Stimulated activated CD8-positive, alpha-beta memory T cell treated with anti-CD3 and anti-CD28 coated beads, Interleukin-15, amount 100 ng/mL, for 48 hours (primary cell): ENCODE measurements around the gene CCDC92.

Experiments used
- DNase-seq, 2 donors: peaks; one replicate each; pipeline ENCODE4 v3.0.0-alpha.2; 2020; ENCODE audit warnings: low read depth in 2 of 2

Gene CCDC92

DNA sequence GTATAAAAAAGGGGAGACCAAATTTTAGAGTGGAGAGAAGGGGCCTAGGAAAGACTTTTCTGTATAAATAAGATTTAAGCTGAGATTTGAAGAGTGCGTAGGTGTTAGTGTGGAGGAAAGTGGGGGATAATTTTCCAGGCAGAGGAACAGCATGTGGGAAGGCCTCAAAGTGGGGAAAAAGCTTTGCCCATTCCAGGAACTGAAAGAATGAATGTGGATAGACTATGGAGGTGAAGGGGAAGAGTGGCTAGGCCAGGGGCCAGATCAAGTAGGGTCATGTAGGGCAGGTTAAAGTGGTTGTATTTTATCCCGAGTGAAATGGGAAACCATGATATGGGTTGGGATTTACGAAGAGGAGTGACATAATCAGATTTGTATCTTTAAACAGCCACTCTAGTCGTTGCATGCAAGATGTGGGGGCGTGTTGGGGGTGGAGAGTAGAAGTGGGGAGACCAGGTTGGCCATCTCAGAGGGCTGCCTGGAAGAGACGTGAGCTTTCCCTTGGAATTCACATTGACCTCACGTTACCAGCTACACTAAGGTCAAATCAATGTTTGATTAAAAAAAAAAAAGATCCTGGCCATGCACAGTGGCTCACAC lies 3.7 kb upstream of the CCDC92 start:
- no peak for DNase-seq

DNA sequence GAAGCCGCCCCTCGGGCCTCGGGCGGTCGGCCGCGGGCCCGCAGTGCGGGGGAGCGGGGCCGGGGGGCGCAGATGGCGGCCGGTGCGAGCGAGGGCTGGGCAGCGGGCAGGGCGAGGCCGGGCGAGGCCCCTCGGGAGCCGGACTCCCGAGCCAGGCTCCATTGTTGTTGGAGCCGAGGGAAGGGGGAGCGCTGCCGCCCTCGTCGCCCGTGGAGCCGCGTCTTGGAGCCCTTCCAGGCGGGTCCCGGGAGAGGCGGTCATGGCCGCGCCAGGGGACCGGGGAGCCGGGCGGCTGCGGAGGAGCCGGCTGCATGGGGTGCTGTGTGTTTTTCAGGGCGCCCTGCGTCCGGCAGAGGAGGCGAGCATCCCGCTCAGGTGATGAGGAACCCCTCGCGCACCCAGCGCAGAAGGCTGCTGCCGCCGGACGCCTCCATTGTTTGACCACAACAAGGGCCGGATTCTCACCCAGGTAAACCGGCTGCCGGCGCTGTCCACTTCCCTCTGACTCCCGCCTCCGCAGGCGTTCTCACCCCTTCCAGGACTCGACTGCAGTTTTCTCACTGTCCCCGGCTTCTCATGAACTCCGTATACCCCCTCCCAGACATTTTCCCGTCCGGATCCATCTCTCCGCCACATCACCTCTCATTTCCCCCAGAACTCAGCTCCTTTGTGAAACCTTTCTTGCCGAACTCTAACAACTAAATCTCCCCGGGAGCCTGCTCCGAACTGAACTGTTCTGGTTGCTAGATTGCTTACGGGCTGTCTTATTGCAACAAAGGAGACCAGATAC lies 1.1 kb upstream of the CCDC92 start:
- DNase-seq, result no peak

DNA sequence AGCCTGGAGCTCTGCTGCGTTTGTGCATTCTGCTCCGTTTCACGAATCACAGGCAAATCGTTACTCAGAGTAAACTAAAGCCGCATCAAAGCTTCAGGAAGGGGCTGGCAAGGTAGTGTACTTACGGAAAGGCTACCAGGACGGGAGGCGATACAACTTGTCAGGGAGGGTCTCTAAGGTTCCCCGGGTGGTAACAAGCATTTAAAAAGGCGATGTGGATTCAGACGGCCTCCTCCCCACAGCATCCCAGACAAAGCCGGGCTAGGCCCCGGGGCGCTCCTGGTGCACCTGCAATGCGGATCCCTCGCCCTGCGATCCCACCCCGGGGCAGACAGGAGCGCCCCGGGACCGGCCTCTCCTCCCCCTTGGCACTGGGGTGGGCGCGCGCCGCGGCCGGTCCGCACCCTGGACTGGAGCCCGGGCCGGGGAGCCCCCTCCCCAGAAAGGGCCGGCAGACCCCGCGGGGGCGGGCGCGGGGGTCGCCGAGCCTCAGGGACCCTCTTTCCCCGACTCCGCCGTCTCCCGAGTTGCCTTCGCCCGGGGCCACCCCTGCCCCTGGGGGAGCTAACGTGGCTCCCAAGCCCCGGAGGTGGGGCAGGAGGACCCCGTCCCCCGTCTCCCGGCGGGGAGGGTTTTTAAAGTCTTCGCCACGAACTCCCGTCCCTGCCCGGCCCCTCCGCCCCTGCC lies 718 bp downstream of the CCDC92 start:
- DNase-seq, result no peak

DNA sequence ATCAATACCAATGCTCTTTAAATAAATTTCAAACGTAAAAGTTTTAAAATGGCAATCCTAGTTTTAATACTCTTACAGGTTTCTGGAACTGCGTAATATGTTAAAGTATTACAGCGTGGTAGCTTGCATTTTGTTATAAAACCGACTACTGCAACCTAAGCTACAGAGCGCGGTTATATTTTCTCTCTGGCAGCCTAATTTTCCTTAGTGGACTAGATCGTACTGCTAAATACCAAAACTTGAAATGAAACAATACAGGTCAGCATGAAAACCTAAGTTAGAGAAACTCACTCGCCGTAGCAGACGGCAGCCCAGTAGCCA lies 1.2 kb downstream of the CCDC92 start:
- no peak for DNase-seq

DNA sequence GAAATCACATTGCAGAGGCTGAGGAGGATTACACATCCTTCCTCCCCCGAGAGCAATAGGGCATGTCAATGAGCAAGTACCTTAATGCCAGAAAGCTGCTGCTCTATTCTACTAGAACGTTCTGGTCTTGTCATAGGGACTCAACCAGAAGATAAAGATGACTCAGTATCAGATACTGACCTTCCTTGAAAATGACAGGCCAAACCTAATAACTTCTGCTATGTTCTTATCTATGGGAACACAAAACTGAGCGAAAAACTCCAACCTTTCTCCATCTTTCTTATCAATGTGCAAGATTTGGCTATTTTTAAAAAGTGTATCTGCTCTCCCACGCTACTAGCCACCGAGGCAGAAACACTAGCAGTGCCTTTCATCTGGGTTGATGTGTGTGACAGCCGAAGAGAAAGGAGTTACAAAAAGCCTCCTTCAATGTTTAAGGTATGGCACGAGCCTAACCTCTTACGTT lies 5.5 kb downstream of the CCDC92 start:
- no peak for DNase-seq

GRCh38 chr12:123966596-123966995 lies 6.0 kb downstream of the CCDC92 start:
- DNase-seq, result no peak

DNA sequence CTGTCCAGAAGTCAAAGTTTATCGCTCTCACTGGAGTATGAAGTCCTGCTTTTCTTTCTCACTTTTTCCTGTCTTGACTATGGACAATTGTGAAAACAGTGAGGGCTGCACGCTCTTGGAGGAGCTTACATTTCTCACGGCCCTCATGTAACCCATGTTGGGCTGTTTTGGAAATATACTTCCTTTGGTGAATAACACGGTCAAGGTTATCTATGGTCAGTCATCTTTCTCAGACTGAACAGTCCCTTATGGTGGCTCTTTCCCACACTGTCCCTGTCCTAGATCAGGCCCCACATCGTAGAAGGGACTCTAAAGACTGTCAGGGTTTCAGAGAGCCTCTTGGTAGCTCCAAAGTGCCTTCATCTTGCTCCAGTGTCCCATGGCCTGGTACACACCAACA lies 7.2 kb downstream of the CCDC92 start:
- DNase-seq, result no peak

DNA sequence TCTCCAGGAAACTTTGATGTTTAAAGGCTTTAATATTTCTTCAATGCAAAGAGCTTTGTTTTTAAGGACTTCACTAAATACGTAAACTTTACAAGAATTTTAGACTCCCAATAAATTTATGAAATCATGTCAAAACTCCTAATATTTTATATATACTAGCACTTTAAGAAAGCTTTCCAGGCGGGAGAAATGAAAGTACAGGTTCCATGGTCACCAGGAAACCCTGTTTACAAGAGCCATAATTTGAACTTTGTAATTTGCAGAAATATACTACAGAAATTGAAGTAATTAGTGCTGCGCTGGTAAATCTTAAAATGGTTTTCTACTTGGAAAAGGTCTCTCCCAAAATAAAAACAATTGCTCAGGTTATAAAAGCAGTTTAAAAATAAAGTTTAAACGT lies 8.8 kb downstream of the CCDC92 start:
- DNase-seq, result no peak

- no peak for DNase-seq
These were observed 10.1 kb downstream of the CCDC92 start for GRCh38 chr12:123962513-123962912.

GRCh38 chr12:123961585-123962345 lies 10.9 kb downstream of the CCDC92 start:
- no peak for DNase-seq

DNA sequence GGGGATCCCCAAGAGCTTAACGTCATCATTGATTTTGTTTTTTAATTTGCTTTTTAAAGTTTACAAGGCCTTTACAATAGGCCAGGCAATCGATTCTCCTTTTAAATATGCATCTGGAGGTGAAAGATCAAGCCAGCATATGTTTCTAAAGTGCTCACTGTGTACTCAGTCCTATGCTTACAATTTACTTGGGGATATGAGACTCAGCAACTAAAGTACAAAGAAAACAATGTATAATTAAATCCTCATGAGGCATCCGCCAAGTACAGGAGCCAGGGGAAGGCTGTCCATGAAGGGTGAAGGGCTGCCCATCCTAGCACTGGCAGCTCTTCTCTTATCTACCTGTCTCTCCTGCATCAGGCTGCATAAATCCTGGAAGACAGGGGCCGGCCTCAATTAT lies 11.8 kb downstream of the CCDC92 start:
- no peak for DNase-seq

DNA sequence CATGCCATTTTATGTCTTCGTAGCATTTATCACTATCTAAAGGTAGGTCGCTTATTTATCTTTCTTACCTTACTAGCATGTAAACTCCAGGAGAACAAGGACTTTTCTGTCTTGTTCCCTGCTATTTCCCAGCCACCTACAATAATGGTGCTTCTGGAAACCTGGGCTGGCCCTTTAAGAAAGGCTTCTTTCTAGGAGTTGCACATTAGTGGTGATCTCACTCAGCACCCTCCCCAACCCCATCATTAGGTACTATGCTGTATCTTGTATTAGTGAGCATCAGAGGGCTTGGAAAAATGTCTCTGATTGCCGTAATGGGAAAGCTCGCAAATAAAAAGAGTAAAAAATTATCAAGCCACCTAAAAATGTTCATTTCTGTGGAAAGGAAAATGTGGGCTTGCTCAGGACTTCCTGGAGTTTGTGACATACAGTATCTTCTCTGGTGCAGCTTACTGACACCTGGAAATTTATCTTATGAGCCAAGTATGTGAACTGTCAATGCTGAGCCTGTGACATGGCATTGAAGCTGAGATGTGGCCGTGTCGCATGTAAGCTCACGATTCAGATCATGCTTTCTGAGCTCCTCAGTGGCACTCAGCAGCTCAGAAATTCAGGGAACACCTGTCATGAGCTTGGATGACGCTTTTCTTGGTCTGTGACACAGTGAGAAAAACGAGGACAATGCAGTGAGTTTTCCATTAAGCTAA lies 12.4 kb downstream of the CCDC92 start:
- DNase-seq, result no peak

DNA sequence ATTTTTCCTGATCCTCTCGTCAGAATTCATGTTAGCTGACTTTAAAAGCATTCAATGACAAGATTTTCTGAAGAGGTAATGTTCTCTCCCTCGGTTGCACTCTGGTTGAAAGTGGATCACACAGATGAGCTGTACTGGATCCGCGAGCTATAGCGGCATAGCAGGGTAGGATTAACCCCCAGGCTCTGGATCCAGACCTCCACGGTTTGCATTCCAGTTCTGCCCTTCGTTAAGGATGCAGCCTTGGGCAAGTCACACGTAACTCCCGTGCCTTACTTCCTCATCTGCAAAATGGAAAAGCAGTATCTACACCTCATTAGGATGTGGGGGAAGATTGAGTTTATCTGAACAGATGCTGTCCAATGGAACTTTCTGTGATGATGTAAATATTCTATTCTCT lies 13.8 kb downstream of the CCDC92 start:
- no peak for DNase-seq

DNA sequence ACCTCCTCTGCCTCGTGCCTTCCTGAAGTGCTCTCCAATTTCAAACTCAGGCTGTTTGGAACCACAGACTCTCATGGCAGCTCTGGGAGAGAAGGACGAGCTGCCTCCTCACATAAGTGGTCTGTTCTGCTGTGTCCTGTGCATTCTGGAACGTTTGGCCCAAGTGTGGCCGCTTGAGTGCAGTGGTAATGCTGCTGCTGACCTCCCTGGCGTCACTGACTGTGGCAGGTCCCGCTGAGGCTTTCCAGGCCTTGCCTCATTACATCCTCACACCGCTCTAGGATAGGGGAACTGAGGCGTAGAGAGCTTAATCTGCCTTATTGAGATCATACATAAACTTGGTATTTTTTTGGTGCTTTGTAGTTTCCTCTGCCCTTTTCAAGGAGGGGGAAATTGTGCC lies 14.2 kb downstream of the CCDC92 start:
- no peak for DNase-seq

GRCh38 chr12:123957196-123957595 lies 15.4 kb downstream of the CCDC92 start:
- no peak for DNase-seq

DNA sequence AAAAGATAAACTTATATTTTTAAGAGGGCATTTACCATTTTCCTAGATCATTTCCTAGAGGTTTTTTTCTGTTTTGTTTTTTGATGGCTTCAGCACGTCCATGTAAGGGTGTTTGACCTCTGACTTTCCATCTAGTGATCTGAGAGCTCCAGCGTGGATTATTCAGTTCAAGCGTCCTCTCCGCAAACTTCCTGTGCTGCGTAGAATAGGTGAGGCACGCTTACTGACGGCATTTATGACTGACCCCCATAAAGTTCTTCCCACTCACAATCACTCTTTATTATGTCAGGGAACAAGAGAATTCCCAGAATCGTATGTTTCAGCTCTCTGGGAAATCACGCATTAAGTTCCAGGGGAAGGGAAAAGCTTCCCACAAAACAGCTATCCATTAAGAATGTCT lies 16.4 kb downstream of the CCDC92 start:
- DNase-seq, result no peak

DNA sequence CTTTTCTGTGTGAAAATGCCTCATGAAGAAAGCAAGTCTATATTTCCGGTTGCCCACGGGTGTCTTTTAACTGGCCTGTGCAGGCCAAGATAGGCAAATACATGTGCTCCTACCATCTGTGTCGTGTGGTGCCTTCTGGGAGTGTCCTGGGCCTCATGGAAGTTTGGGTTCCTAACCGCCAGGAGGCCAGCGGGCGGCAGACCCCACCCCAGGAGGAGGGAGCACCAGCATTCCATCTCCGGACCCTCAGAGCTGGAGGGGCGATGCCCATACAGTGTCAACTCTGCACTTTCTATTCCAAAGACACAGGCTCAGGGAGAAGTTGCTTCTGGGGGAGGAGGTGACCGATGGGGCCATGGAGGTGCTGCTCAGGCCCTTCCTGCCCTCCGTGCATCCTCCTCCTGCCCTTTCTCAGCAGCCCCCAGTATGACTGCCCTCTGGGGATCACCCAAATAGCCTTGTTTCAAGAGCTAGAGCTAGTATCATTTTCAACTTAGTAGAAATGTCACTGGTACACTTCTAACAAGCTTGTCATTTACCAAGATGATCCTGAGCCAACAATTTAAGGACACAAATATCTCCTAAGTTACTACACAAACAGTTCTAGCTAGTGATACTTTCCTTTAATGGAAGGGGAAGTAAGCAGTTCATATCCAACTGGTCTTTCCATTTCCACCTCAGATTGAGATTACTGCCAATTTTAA lies 17.8 kb downstream of the CCDC92 start:
- no peak for DNase-seq

DNA sequence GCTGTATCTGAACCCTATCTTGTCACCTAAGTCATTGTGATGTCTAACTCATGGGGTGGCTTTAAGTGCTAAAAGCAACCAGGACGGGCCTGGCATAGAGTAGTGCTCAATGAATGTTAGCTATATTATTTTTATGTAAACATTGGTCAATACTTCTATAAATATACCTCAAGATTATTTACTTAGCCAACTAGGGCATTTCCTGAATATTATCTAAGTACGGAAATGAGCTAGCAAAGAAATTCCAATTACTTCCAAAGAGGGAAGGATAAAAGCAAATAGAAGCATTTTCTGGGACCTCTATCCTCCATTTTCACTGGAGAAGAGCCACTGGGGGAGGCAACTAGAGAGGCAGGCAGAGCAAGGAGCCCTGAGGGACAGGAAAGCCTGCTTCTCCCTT lies 20.6 kb downstream of the CCDC92 start:
- no peak for DNase-seq

DNA sequence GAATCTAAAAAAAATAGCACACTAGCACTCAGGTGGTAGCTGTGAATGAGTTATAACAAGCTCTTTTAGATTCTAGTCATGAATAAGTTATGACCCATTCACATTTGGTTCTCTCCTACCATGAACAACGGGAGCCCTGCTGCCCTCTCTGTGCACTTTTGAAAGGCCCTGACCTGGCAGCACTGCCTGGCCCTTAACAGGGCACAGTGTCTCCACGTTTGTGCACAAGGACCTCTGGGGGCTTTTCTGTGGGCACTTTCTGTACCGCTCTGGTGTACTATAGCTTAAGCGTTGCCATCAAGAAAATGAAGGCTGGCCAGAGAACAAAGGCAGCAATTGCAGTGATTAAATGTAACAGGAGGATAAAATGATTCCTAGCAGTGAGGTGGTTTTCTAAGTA lies 21.2 kb downstream of the CCDC92 start:
- DNase-seq, result no peak

GRCh38 chr12:123950476-123951349 lies 21.9 kb downstream of the CCDC92 start:
- DNase-seq, result no peak
